ENCODE results near the gene CA10. TPM values are rescaled to one million over a fixed set of nuclear protein-coding genes. Genes with fewer than 3 reads are reported as not detected.

CA10 gene
- total RNA-seq, 1 donor from 2014 or later = 2.0 TPM

DNA sequence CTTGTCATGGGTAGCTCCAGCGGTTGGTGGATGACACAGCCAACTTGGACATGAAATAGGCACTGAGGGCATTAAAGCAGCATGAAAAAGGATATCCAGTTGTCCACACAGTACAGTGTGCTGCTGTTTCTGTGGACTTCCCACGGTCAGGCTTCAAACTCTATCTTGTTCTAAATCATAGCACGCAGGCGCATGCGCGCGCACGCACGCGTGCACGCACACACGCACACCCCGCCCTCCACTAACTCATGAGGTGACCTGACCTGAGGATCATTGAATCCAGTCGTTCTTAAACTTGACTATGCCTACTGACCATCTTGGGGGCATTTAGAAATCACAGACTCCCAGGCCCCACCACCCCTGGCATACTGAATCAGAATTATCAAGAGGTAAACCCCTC is 361.4 kb downstream of the CA10 start:
- intact Hi-C loops (cut with DNase I) = no loop called here

DNA sequence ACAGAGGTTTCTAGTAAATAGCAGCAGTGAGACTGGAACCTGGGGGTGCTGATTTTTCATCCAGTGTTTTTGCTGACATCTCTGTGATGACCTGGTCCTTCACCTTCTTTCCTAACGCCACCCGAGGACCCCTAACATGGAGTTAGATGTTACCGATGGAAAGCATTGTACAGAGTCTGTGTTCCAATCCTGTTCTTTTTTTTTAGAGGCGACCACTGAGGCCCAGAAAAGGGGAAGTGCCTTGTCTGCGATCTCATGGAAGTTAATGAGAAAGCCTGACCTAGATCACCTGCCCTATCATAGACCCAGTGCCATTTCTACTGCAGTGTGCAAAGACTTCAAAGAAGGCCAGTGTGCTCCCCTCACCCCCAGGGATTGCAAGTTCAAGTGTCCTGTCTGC is 362.5 kb downstream of the CA10 start:
- TF ChIP-seq POLR2A (IDR thresholded peaks at IDR 0.05) = no peak
- TF ChIP-seq, protein P1, sequence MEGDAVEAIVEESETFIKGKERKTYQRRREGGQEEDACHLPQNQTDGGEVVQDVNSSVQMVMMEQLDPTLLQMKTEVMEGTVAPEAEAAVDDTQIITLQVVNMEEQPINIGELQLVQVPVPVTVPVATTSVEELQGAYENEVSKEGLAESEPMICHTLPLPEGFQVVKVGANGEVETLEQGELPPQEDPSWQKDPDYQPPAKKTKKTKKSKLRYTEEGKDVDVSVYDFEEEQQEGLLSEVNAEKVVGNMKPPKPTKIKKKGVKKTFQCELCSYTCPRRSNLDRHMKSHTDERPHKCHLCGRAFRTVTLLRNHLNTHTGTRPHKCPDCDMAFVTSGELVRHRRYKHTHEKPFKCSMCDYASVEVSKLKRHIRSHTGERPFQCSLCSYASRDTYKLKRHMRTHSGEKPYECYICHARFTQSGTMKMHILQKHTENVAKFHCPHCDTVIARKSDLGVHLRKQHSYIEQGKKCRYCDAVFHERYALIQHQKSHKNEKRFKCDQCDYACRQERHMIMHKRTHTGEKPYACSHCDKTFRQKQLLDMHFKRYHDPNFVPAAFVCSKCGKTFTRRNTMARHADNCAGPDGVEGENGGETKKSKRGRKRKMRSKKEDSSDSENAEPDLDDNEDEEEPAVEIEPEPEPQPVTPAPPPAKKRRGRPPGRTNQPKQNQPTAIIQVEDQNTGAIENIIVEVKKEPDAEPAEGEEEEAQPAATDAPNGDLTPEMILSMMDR (IDR thresholded peaks at IDR 0.05) = no peak
- no peak for TF ChIP-seq POLR2AphosphoS5 (IDR thresholded peaks at IDR 0.05; ENCODE audit: insufficient read depth in 1 of 2, low read depth in 1 of 2)
- Histone ChIP-seq H3K27ac (no peak overlapping the region), H3K9me3 (no peaks in the 10 kb centered on the region), H3K4me3 (no peak overlapping the region), H3K36me3 (no peaks in the 10 kb centered on the region), H3K4me1 (no peaks in the 10 kb centered on the region), H3K27me3 (no peaks in the 10 kb centered on the region)
- intact Hi-C loops (cut with DNase I) = no loop called here
- DNase-seq (ENCODE audit: extremely low spot score in 2 of 2) = no peak

More for the DNA sequence above, 361.4 kb downstream of the CA10 start:
- Histone ChIP-seq H3K36me3 (no peaks in the 10 kb centered on the region), H3K4me3 (no peak overlapping the region), H3K4me1 (no peaks in the 10 kb centered on the region), H3K9me3 (no peaks in the 10 kb centered on the region), H3K27me3 (no peaks in the 10 kb centered on the region), H3K27ac (no peak overlapping the region)
- DNase-seq (ENCODE audit: extremely low spot score in 2 of 2) = no peak
- TF ChIP-seq, protein P1 (IDR thresholded peaks at IDR 0.05) = no peak
- TF ChIP-seq POLR2AphosphoS5 (IDR thresholded peaks at IDR 0.05; ENCODE audit: insufficient read depth in 1 of 2, low read depth in 1 of 2) = no peak
- no peak for TF ChIP-seq POLR2A (IDR thresholded peaks at IDR 0.05)

DNA sequence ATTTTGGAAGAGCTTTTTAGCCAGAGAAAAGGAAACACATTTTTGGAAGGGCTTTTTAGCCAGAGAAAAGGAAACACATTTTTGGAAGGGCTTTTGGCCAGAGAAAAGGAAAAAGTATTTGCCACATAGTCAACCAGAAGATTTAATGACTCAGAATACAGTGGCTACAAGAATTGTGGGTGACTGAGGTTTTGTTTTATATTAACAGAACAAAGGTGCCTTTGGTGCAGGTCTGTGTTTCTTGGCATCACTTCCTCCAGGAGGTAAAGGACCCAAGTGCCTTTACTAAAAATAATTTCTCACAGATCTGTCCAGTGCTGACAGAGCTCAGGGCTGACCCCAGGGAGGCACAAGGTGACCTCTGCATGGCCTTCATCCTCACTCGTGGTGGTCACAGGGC is 363.1 kb downstream of the CA10 start:
- no peaks in the 10 kb centered on the region for H3K36me3 ChIP-seq
- DNase-seq (ENCODE audit: extremely low spot score in 2 of 2) = no peak
- TF ChIP-seq POLR2AphosphoS5 (IDR thresholded peaks at IDR 0.05; ENCODE audit: insufficient read depth in 1 of 2, low read depth in 1 of 2) = no peak
- TF ChIP-seq POLR2A (IDR thresholded peaks at IDR 0.05) = no peak
- TF ChIP-seq, protein P1 (IDR thresholded peaks at IDR 0.05) = no peak
- no peak overlapping the region for H3K4me3 ChIP-seq
- intact Hi-C loops (cut with DNase I) = no loop called here
- H3K9me3 ChIP-seq = no peaks in the 10 kb centered on the region
- H3K27ac ChIP-seq = no peak overlapping the region
- H3K4me1 ChIP-seq = no peaks in the 10 kb centered on the region
- H3K27me3 ChIP-seq = no peaks in the 10 kb centered on the region

DNA sequence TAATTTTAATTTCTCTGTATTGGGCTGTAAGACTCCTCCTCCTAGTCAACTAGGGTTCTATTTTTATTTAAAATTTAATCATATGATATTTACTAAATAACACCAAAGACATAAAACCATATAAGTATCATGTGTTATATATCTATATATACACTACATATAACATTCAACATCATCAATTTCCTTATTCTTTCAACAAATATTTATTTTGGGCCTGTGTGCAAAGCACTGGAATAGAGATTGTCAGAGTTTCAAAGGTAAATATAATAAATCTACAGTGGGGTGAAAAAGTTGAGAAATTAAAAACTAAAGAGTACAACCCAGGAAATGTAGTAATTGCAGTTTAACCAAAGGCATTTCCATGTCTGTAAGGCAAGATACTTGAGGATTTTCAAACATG is 364.0 kb downstream of the CA10 start:
- Histone ChIP-seq H3K9me3 (no peaks in the 10 kb centered on the region), H3K36me3 (no peaks in the 10 kb centered on the region), H3K4me1 (no peaks in the 10 kb centered on the region), H3K4me3 (no peak overlapping the region), H3K27me3 (no peaks in the 10 kb centered on the region), H3K27ac (no peak overlapping the region)
- no peak for DNase-seq (ENCODE audit: extremely low spot score in 2 of 2)
- TF ChIP-seq POLR2AphosphoS5 (IDR thresholded peaks at IDR 0.05; ENCODE audit: insufficient read depth in 1 of 2, low read depth in 1 of 2) (no peak), POLR2A (IDR thresholded peaks at IDR 0.05) (no peak)
- TF ChIP-seq, protein P1 (IDR thresholded peaks at IDR 0.05) = no peak
- intact Hi-C loops (cut with DNase I) = no loop called here

DNA sequence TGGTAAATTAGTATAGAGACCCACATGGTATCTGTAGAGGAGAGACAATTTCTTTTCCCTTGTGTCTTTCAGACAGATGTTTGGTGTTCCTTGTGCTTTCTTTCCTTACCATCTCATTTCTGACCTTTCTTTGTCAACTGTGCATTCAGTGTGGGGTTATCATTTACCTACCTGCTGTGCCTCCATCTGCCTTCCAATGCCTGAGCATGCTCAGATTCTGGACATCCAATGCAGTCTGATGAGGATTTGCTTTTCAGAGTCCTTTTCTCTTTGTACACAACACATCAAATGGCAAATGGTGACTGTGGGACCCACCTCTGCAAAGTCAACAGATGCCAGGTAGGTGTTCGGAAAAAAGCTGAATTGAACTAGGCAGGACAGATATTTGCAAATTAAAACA is 364.8 kb downstream of the CA10 start:
- Histone ChIP-seq H3K27ac (no peak overlapping the region), H3K4me1 (no peaks in the 10 kb centered on the region), H3K4me3 (no peak overlapping the region), H3K27me3 (no peaks in the 10 kb centered on the region), H3K36me3 (no peaks in the 10 kb centered on the region), H3K9me3 (no peaks in the 10 kb centered on the region)
- intact Hi-C loops (cut with DNase I) = no loop called here
- DNase-seq (ENCODE audit: extremely low spot score in 2 of 2) = no peak
- no peak for TF ChIP-seq POLR2A (IDR thresholded peaks at IDR 0.05)
- TF ChIP-seq POLR2AphosphoS5 (IDR thresholded peaks at IDR 0.05; ENCODE audit: insufficient read depth in 1 of 2, low read depth in 1 of 2) = no peak
- TF ChIP-seq, protein P1 (IDR thresholded peaks at IDR 0.05) = no peak

Measured in vagina (tissue), 2 donors.